ENCODE measurements around the gene TECRL.

TECRL gene

DNA sequence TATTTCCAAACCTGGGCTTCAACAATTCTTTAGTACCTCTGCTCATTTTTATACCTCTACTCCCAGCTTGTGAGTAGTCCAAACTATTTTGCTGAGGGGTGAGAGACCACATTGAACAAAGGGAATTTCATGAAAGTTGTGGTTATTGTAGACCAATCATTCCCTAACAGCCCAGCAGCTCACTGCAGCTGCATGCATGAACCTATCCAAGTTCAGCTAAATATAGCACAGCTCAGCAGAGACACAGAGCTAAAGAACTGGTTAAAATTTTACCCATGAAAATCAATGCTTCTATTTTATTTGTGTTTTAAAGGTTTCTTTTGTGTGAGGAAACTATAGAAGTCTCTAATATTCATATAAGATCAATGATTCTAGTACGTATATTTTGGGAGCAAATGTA is 82.7 kb downstream of the TECRL start:
- H3K4me3 ChIP-seq (ENCODE audit: low read length): no peak overlapping the region
- peaks cover 8% of the 10 kb centered on the region for H3K9me3 ChIP-seq (ENCODE audit: control insufficient read depth, low read length)
- no peak for DNase-seq (ENCODE audit: low read depth)

DNA sequence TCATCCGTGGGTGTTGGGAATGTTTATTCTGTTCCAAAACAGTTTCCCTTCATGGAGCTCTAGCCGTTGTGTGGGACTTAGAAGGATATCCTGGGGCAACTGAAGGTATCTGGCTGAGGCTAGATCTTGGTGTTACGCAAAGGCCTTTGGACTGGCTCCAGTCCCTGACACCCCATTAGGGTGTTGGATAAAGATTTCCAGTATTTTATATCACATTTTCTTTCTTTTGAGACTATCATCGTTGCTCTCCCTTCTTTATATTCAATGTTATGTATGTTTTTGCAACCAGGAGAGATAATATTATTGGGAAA is 103.0 kb downstream of the TECRL start:
- DNase-seq (ENCODE audit: low read depth): no peak
- Histone ChIP-seq H3K4me1 (ENCODE audit: control insufficient read depth, insufficient read depth, low read length) (no peaks in the 10 kb centered on the region), H3K27me3 (replicated peaks; ENCODE audit: control insufficient read depth, insufficient read depth, low read length) (no peaks in the 10 kb centered on the region), H3K9me3 (ENCODE audit: control insufficient read depth, low read length) (peaks cover 6% of the 10 kb centered on the region), H3K9ac (ENCODE audit: low read length) (no peak overlapping the region), H3K36me3 (ENCODE audit: control insufficient read depth, insufficient read depth, low read length, severe bottlenecking) (no peaks in the 10 kb centered on the region), H3K4me3 (ENCODE audit: low read length) (no peak overlapping the region)

More for the DNA sequence above, 82.7 kb downstream of the TECRL start:
- H3K36me3 ChIP-seq (ENCODE audit: control insufficient read depth, insufficient read depth, low read length, severe bottlenecking): no peaks in the 10 kb centered on the region
- H3K4me1 ChIP-seq (ENCODE audit: control insufficient read depth, insufficient read depth, low read length): no peaks in the 10 kb centered on the region
- no peaks in the 10 kb centered on the region for H3K27me3 ChIP-seq (replicated peaks; ENCODE audit: control insufficient read depth, insufficient read depth, low read length)
- H3K9ac ChIP-seq (ENCODE audit: low read length): no peak overlapping the region

DNA sequence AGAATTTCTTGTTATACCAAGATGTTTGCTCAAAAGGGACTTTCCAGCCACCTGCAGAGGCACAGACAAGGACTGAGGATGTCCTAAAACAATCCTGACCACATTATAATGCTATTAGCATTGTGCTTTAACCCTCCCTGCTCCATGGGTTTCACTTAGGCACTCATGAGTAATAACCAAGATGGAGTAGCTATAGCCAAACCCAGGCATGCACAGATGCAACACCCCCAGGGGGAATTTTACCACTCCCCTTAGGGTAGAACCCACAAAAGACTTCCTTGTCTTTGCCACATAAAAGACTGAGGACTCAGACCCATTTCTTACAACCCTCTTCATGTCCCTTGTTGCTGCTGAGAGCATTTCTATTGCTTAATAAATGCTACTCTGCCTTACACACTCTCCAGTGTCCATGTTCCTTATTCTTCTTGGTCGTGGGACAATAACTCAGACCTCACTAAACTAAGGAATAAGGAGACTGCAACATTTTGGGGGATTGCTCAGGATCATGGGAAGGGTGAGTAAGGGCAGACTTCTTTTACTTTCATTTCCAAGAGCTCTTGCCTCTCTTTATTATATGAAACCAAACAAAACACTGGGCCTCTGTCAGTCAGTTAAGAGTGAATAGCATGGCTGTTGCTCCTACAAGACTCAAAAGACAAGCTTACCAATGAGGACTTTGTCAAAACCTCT is 103.5 kb downstream of the TECRL start:
- Histone ChIP-seq H3K9ac (ENCODE audit: low read length) (no peak overlapping the region), H3K4me3 (ENCODE audit: low read length) (no peak overlapping the region), H3K9me3 (ENCODE audit: control insufficient read depth, low read length) (peaks cover 6% of the 10 kb centered on the region), H3K36me3 (ENCODE audit: control insufficient read depth, insufficient read depth, low read length, severe bottlenecking) (no peaks in the 10 kb centered on the region), H3K27me3 (replicated peaks; ENCODE audit: control insufficient read depth, insufficient read depth, low read length) (no peaks in the 10 kb centered on the region), H3K4me1 (ENCODE audit: control insufficient read depth, insufficient read depth, low read length) (no peaks in the 10 kb centered on the region)
- no peak for DNase-seq (ENCODE audit: low read depth)

DNA sequence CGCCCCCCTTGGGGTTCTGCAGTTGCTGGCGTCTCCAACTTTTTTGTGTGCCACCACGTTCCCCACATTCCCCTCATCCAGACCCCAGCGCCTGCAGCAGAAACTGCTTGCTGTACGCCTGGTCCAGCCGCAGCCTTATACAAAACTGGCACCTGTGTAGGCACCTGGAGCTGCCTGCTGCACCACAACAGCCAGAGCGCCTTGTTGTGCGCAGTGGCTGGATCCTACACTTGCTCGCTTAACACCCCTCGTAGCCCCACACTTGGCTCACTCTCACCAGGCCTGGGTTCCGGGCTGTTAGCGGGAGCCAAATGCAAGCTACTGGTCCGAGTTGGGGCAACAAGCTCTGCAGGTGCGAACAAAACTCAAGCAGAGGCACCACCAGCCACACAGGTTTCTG is 136.8 kb downstream of the TECRL start:
- DNase-seq (ENCODE audit: low read depth): no peak
- no peaks in the 10 kb centered on the region for H3K27me3 ChIP-seq (replicated peaks; ENCODE audit: control insufficient read depth, insufficient read depth, low read length)
- no peaks in the 10 kb centered on the region for H3K4me1 ChIP-seq (ENCODE audit: control insufficient read depth, insufficient read depth, low read length)
- no peaks in the 10 kb centered on the region for H3K9me3 ChIP-seq (ENCODE audit: control insufficient read depth, low read length)
- no peak overlapping the region for H3K9ac ChIP-seq (ENCODE audit: low read length)
- H3K4me3 ChIP-seq (ENCODE audit: low read length): no peak overlapping the region
- no peaks in the 10 kb centered on the region for H3K36me3 ChIP-seq (ENCODE audit: control insufficient read depth, insufficient read depth, low read length, severe bottlenecking)

DNA sequence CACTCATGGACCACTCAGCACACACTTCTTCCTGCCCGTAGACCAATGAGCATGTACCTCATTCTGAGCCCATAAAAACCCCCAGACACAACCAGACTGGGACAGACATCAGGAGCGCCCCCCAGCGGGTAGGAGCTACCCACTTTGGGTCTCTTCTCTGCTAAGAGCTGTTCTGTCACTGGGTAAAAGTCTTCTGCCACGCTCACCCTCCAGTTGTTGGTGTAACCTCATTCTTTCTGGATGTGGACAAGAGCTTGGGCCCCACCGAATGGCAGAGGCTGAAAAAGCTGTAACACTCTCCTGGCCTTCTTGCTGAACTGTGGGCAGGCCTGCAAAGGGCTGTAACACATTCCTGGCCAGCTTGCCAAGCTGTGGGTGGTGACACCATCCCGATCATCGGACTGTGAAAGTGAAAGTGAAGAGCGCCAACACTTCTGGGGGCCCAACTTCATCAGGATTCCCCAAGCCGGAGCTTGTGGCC is 137.6 kb downstream of the TECRL start:
- Histone ChIP-seq H3K27me3 (replicated peaks; ENCODE audit: control insufficient read depth, insufficient read depth, low read length) (no peaks in the 10 kb centered on the region), H3K4me3 (ENCODE audit: low read length) (no peak overlapping the region), H3K4me1 (ENCODE audit: control insufficient read depth, insufficient read depth, low read length) (no peaks in the 10 kb centered on the region), H3K36me3 (ENCODE audit: control insufficient read depth, insufficient read depth, low read length, severe bottlenecking) (no peaks in the 10 kb centered on the region), H3K9me3 (ENCODE audit: control insufficient read depth, low read length) (no peaks in the 10 kb centered on the region), H3K9ac (ENCODE audit: low read length) (no peak overlapping the region)
- DNase-seq (ENCODE audit: low read depth): no peak

DNA sequence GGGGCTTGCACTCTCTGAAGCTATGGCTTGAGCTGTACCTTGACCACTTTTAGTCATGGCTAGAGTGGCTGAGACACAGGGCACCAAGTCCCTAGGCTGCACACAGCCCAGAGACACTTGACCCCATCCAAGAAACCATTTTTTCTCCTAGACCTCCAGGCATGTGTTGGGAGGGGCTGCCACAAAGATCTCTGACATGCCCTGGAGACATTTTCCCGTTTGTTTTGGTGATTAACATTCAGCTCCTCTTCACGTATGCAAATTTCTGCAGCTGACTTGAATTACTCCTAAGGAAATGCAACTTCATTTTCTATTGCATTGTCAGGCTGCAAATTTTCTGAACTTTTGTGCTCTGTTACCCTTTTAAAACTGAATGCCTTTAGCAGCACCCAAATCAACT is 142.6 kb downstream of the TECRL start:
- Histone ChIP-seq H3K4me1 (ENCODE audit: control insufficient read depth, insufficient read depth, low read length) (no peaks in the 10 kb centered on the region), H3K36me3 (ENCODE audit: control insufficient read depth, insufficient read depth, low read length, severe bottlenecking) (no peaks in the 10 kb centered on the region), H3K9ac (ENCODE audit: low read length) (no peak overlapping the region), H3K4me3 (ENCODE audit: low read length) (no peak overlapping the region), H3K9me3 (ENCODE audit: control insufficient read depth, low read length) (no peaks in the 10 kb centered on the region), H3K27me3 (replicated peaks; ENCODE audit: control insufficient read depth, insufficient read depth, low read length) (no peaks in the 10 kb centered on the region)
- no peak for DNase-seq (ENCODE audit: low read depth)

DNA sequence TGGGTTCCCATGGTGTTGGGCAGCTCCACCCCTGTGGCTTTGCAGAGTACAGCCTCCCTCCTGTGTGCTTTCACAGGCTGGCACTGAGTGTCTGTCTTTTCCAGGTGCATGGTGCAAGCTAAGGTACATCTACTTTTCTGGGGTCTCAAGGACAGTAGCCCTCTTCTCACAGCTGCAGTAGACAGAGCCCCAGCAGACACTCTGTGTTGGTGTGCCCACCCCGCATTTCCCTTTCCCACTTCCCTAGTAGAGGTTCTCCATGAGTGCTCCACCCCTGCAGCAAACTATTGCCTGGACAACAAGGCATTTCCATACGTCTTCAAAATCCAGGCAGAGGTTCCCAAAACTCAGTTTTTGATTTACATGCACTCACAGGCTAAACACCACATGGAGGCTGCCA is 143.0 kb downstream of the TECRL start:
- no peak overlapping the region for H3K9ac ChIP-seq (ENCODE audit: low read length)
- no peaks in the 10 kb centered on the region for H3K9me3 ChIP-seq (ENCODE audit: control insufficient read depth, low read length)
- H3K4me1 ChIP-seq (ENCODE audit: control insufficient read depth, insufficient read depth, low read length): no peaks in the 10 kb centered on the region
- no peaks in the 10 kb centered on the region for H3K36me3 ChIP-seq (ENCODE audit: control insufficient read depth, insufficient read depth, low read length, severe bottlenecking)
- no peaks in the 10 kb centered on the region for H3K27me3 ChIP-seq (replicated peaks; ENCODE audit: control insufficient read depth, insufficient read depth, low read length)
- no peak overlapping the region for H3K4me3 ChIP-seq (ENCODE audit: low read length)
- DNase-seq (ENCODE audit: low read depth): no peak

DNA sequence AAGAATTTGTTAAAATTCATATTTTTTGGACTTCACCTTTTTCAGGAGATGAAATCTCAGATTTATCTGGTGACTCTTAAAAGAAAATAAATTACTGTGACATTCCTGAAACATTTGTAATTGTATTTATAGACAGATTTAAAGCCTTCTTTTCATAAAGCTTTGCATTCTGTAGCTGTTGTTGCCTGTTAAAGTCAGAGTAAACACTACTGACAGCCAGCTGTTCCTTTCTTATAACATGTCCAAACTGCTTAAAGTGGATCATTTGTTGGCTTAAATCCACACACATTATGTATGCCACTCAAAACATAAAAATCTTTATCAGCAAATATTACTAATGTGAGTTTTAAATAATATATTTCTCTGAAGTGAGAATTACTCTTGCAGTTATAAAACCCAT is 157.5 kb downstream of the TECRL start:
- Histone ChIP-seq H3K9me3 (ENCODE audit: control insufficient read depth, low read length) (peaks cover 13% of the 10 kb centered on the region), H3K4me1 (ENCODE audit: control insufficient read depth, insufficient read depth, low read length) (no peaks in the 10 kb centered on the region), H3K27me3 (replicated peaks; ENCODE audit: control insufficient read depth, insufficient read depth, low read length) (no peaks in the 10 kb centered on the region), H3K4me3 (ENCODE audit: low read length) (no peak overlapping the region), H3K9ac (ENCODE audit: low read length) (no peak overlapping the region), H3K36me3 (ENCODE audit: control insufficient read depth, insufficient read depth, low read length, severe bottlenecking) (no peaks in the 10 kb centered on the region)
- DNase-seq (ENCODE audit: low read depth): no peak

DNA sequence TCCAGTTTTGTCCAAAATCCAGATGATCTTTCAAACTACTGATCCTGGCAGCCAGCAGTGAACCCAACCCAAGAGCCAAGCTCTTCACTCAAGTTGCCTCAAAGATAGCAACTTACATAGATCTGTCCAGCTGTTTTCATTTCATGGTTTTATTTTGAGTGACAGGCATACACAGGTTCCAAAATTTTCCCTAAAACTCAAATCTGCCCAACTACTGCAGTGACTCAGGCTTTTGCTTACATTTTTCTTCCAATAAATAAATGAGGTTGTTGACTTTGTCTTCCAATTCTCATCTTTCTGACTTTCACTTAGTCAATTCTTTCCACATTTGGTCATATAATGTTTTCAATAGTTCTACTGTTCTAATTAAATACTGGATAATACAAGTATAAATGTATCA is 158.8 kb downstream of the TECRL start:
- H3K4me3 ChIP-seq (ENCODE audit: low read length): no peak overlapping the region
- H3K27me3 ChIP-seq (replicated peaks; ENCODE audit: control insufficient read depth, insufficient read depth, low read length): no peaks in the 10 kb centered on the region
- H3K36me3 ChIP-seq (ENCODE audit: control insufficient read depth, insufficient read depth, low read length, severe bottlenecking): no peaks in the 10 kb centered on the region
- H3K4me1 ChIP-seq (ENCODE audit: control insufficient read depth, insufficient read depth, low read length): no peaks in the 10 kb centered on the region
- peaks cover 13% of the 10 kb centered on the region for H3K9me3 ChIP-seq (ENCODE audit: control insufficient read depth, low read length)
- no peak overlapping the region for H3K9ac ChIP-seq (ENCODE audit: low read length)
- no peak for DNase-seq (ENCODE audit: low read depth)

DNA sequence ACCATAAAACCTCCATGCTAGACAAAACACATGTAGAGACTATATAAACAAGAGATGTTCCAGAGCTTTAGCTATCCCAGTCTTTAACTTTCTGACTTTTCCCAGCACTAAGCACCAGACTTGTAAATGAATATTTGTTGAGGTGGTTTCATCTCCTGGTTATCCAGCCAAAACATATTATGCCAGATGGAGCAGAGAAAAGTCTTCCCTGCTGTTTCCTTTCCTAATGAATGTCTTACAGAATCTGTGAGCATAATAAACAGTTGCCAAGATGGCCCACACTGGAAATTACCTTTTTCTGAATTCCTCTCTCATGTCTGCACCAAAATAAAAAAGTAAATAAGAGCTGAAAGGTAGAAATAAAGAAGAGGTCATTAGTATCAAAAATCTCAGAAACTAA is 159.2 kb downstream of the TECRL start:
- no peak overlapping the region for H3K9ac ChIP-seq (ENCODE audit: low read length)
- H3K4me1 ChIP-seq (ENCODE audit: control insufficient read depth, insufficient read depth, low read length): no peaks in the 10 kb centered on the region
- peaks cover 13% of the 10 kb centered on the region for H3K9me3 ChIP-seq (ENCODE audit: control insufficient read depth, low read length)
- no peaks in the 10 kb centered on the region for H3K27me3 ChIP-seq (replicated peaks; ENCODE audit: control insufficient read depth, insufficient read depth, low read length)
- no peaks in the 10 kb centered on the region for H3K36me3 ChIP-seq (ENCODE audit: control insufficient read depth, insufficient read depth, low read length, severe bottlenecking)
- H3K4me3 ChIP-seq (ENCODE audit: low read length): no peak overlapping the region
- no peak for DNase-seq (ENCODE audit: low read depth)

DNA sequence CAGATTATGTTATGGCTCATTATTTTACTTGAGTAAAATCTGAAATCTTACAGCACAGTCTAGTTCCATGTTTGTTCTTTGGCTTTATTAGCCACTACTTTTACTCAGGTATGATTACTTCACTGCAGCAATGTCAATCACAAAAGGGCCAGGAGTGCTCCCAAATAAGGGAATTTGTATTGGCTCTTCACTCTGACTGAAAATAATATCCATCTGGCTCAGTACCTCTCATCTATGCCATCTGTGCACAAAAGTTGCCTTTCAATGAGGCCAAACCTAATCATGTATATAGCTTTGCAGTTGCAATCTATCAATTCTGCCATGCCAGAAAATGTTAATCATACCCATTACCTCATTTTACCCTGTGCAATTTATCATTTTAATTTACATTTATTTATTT is 161.1 kb downstream of the TECRL start:
- H3K4me3 ChIP-seq (ENCODE audit: low read length): no peak overlapping the region
- DNase-seq (ENCODE audit: low read depth): no peak
- no peaks in the 10 kb centered on the region for H3K4me1 ChIP-seq (ENCODE audit: control insufficient read depth, insufficient read depth, low read length)
- H3K27me3 ChIP-seq (replicated peaks; ENCODE audit: control insufficient read depth, insufficient read depth, low read length): no peaks in the 10 kb centered on the region
- H3K9me3 ChIP-seq (ENCODE audit: control insufficient read depth, low read length): peaks cover 13% of the 10 kb centered on the region
- H3K36me3 ChIP-seq (ENCODE audit: control insufficient read depth, insufficient read depth, low read length, severe bottlenecking): no peaks in the 10 kb centered on the region
- H3K9ac ChIP-seq (ENCODE audit: low read length): no peak overlapping the region

DNA sequence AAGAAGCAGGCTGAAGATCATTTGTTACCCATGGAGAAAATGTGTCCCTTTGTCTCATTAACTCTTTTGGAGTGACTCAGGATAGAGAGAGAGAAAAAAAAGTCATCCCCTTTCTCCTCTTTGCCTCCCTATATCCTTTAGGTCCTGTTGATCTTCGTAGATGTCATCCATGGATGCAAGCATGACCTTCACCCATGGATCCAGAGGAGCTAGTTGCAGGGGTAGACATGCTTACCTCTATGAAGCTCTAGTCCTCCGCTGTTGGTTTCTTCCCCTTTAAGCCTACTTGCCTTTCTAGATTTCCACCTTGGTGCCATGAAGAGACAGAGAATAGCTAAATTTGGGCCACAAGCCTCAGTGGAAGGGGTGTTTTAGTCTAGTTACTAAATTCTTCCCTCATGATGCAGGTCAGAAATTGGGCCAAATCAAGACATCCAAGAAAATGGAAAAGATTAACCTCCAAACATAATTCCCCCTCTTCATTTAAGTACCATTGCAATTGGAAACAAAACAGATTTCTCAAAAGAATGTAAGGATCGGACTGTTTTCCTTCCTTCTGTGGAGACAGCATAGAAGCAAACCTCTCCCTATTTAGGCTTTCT is 178.4 kb downstream of the TECRL start:
- Histone ChIP-seq H3K9ac (ENCODE audit: low read length) (no peak overlapping the region), H3K4me3 (ENCODE audit: low read length) (no peak overlapping the region), H3K9me3 (ENCODE audit: control insufficient read depth, low read length) (peaks cover 70% of the 10 kb centered on the region), H3K4me1 (ENCODE audit: control insufficient read depth, insufficient read depth, low read length) (no peaks in the 10 kb centered on the region), H3K36me3 (ENCODE audit: control insufficient read depth, insufficient read depth, low read length, severe bottlenecking) (no peaks in the 10 kb centered on the region), H3K27me3 (replicated peaks; ENCODE audit: control insufficient read depth, insufficient read depth, low read length) (no peaks in the 10 kb centered on the region)
- DNase-seq (ENCODE audit: low read depth): no peak

Data from adipocyte (in vitro differentiated cells).